BLaER1 treated with 17β-estradiol and CSF1 and Interleukin-3, amounts not matched to agents 10 nM and 100 nM (cell line): Measurements from ENCODE around the gene MTCP1.

Experiments used
- H3K27ac ChIP-seq, 11 experiments: shearing (Covaris generic); formaldehyde crosslinking; 2 replicates each; pipeline ENCODE4 v1.8.1; 2022
- H3K27me3 ChIP-seq, 11 experiments: shearing (Covaris generic); formaldehyde crosslinking; 2 replicates each; pipeline ENCODE4 v1.8.1; 2022
- H3K36me3 ChIP-seq, 11 experiments: shearing (Covaris generic); formaldehyde crosslinking; 2 replicates each; pipeline ENCODE4 v1.8.1; 2022
- H3K4me1 ChIP-seq, 10 experiments: shearing (Covaris generic); formaldehyde crosslinking; 2 replicates each; pipeline ENCODE4 v1.8.1; 2022
- H3K4me2 ChIP-seq, 11 experiments: shearing (Covaris generic); formaldehyde crosslinking; 2 replicates each; pipeline ENCODE4 v1.8.1; 2022
- H3K4me3 ChIP-seq, 10 experiments: shearing (Covaris generic); formaldehyde crosslinking; 2 replicates each; pipeline ENCODE4 v1.8.1; 2022
- H3K9ac ChIP-seq, 11 experiments: shearing (Covaris generic); formaldehyde crosslinking; 2 replicates each; pipeline ENCODE4 v1.8.1; 2022
- H3K9me3 ChIP-seq, 11 experiments: shearing (Covaris generic); formaldehyde crosslinking; replicated peaks in 1 of 11; 2 replicates each; pipeline ENCODE4 v1.8.1; 2022
- H4K20me1 ChIP-seq, 11 experiments: shearing (Covaris generic); formaldehyde crosslinking; 2 replicates each; pipeline ENCODE4 v1.8.1; 2022
- Cebpa-rat ChIP-seq, 11 experiments: shearing (Covaris generic); IDR thresholded peaks; 2 replicates each; pipeline ENCODE4 v1.8.1; 2022

The MTCP1 gene

GRCh38 chrX:155070975-155071693 is at the start of gene MTCP1, which contains the start of the genes BRCC3 and CMC4:
Gene MTCP1 (minus strand): TSS chrX:155071136. CDS start chrX:155066010, 5,126 bp downstream.
Gene BRCC3 (plus strand): TSS chrX:155071508. CDS start chrX:155071528, 20 bp downstream.
Gene CMC4 (minus strand): TSS chrX:155071136. CDS start chrX:155064023, 7,113 bp downstream.
- no peak for TF ChIP-seq Cebpa-rat (IDR thresholded peaks at IDR 0.05)
- peak within 1 kb of the TSS; percentile 82 to 91 (median 87) for H3K9ac ChIP-seq
- H3K4me3 ChIP-seq, result peak within 1 kb of the TSS; percentile 61 to 75 (median 72)
- peaks cover 6 to 26% (median 12%) of the 10 kb centered on the region in 11 experiments; a peak in 17 of 22 replicates for H3K36me3 ChIP-seq
- H3K9me3 ChIP-seq, result peaks cover 0 to 3% (median 0%) of the 10 kb centered on the region in 11 experiments; a peak in 1 of 22 replicates
- H4K20me1 ChIP-seq, result peaks cover 0 to 30% (median 6%) of the 10 kb centered on the region in 11 experiments; a peak in 9 of 22 replicates
- peaks cover 45 to 92% (median 81%) of the 10 kb centered on the region in 11 experiments for H3K27me3 ChIP-seq
- peaks cover 25 to 40% (median 28%) of the 10 kb centered on the region in 10 experiments for H3K4me1 ChIP-seq
- H3K4me2 ChIP-seq, result peak within 1 kb of the TSS; percentile 60 to 82 (median 75)
- peak within 1 kb of the TSS; percentile 73 to 91 (median 87) for H3K27ac ChIP-seq

GRCh38 chrX:155115174-155115819 is 44.4 kb upstream of the MTCP1 start:
- peaks cover 15 to 71% (median 47%) of the 10 kb centered on the region in 11 experiments for H3K36me3 ChIP-seq
- no peak overlapping the region for H3K4me2 ChIP-seq
- no peaks in the 10 kb centered on the region for H3K4me1 ChIP-seq
- no peak overlapping the region for H3K4me3 ChIP-seq
- H3K27ac ChIP-seq, result no peak overlapping the region
- H3K9me3 ChIP-seq, result peaks cover 13 to 25% (median 15%) of the 10 kb centered on the region in 11 experiments; a peak in 21 of 22 replicates
- H3K9ac ChIP-seq, result no peak overlapping the region
- TF ChIP-seq Cebpa-rat (IDR thresholded peaks at IDR 0.05), result no peak
- H4K20me1 ChIP-seq, result no peaks in the 10 kb centered on the region
- peaks cover 31 to 99% (median 78%) of the 10 kb centered on the region in 11 experiments for H3K27me3 ChIP-seq

- H3K9ac ChIP-seq, result no peak overlapping the region
- no peak for TF ChIP-seq Cebpa-rat (IDR thresholded peaks at IDR 0.05)
Observed at GRCh38 chrX:155113097-155113496, 42.2 kb upstream of the MTCP1 start.

GRCh38 chrX:155112171-155112570 is 41.2 kb upstream of the MTCP1 start:
- H4K20me1 ChIP-seq, result no peaks in the 10 kb centered on the region
- TF ChIP-seq Cebpa-rat (IDR thresholded peaks at IDR 0.05), result no peak
- peaks cover 13 to 25% (median 19%) of the 10 kb centered on the region in 11 experiments; a peak in 21 of 22 replicates for H3K9me3 ChIP-seq
- no peak overlapping the region for H3K4me2 ChIP-seq
- peaks cover 25 to 99% (median 78%) of the 10 kb centered on the region in 11 experiments; a peak in 21 of 22 replicates for H3K27me3 ChIP-seq
- H3K4me1 ChIP-seq, result no peaks in the 10 kb centered on the region
- no peak overlapping the region for H3K9ac ChIP-seq
- no peak overlapping the region for H3K4me3 ChIP-seq
- H3K36me3 ChIP-seq, result peaks cover 10 to 70% (median 45%) of the 10 kb centered on the region in 11 experiments; a peak in 21 of 22 replicates
- H3K27ac ChIP-seq, result no peak overlapping the region

More at GRCh38 chrX:155113097-155113496, 42.2 kb upstream of the MTCP1 start:
- Histone ChIP-seq H3K36me3 (peaks cover 4 to 70% (median 39%) of the 10 kb centered on the region in 11 experiments; a peak in 21 of 22 replicates), H4K20me1 (no peaks in the 10 kb centered on the region), H3K27ac (no peak overlapping the region), H3K4me1 (no peaks in the 10 kb centered on the region), H3K9me3 (peaks cover 13 to 25% (median 17%) of the 10 kb centered on the region in 11 experiments; a peak in 21 of 22 replicates), H3K4me3 (no peak overlapping the region), H3K27me3 (peaks cover 28 to 99% (median 76%) of the 10 kb centered on the region in 11 experiments; a peak in 21 of 22 replicates), H3K4me2 (no peak overlapping the region)

GRCh38 chrX:155108427-155108826 is 37.5 kb upstream of the MTCP1 start:
- no peaks in the 10 kb centered on the region for H3K4me1 ChIP-seq
- peaks cover 11 to 21% (median 15%) of the 10 kb centered on the region in 11 experiments; a peak in 21 of 22 replicates for H3K9me3 ChIP-seq
- TF ChIP-seq Cebpa-rat (IDR thresholded peaks at IDR 0.05), result no peak
- H3K27ac ChIP-seq, result no peak overlapping the region
- H3K9ac ChIP-seq, result no peak overlapping the region
- peaks cover 8 to 69% (median 35%) of the 10 kb centered on the region in 11 experiments; a peak in 17 of 22 replicates for H3K36me3 ChIP-seq
- peaks cover 38 to 100% (median 83%) of the 10 kb centered on the region in 11 experiments for H3K27me3 ChIP-seq
- no peak overlapping the region for H3K4me2 ChIP-seq
- no peak overlapping the region for H3K4me3 ChIP-seq
- H4K20me1 ChIP-seq, result no peaks in the 10 kb centered on the region

GRCh38 chrX:155105919-155106318 is 35.0 kb upstream of the MTCP1 start:
- Histone ChIP-seq H3K4me1 (no peaks in the 10 kb centered on the region), H3K36me3 (peaks cover 8 to 57% (median 21%) of the 10 kb centered on the region in 11 experiments; a peak in 19 of 22 replicates), H3K9me3 (peaks cover 0 to 8% (median 0%) of the 10 kb centered on the region in 11 experiments; a peak in 2 of 22 replicates), H3K27ac (no peak overlapping the region), H4K20me1 (no peaks in the 10 kb centered on the region), H3K4me3 (no peak overlapping the region), H3K27me3 (peaks cover 48 to 100% (median 83%) of the 10 kb centered on the region in 11 experiments), H3K4me2 (no peak overlapping the region), H3K9ac (no peak overlapping the region)
- no peak for TF ChIP-seq Cebpa-rat (IDR thresholded peaks at IDR 0.05)

- Histone ChIP-seq H3K27me3 (peaks cover 15 to 82% (median 67%) of the 10 kb centered on the region in 11 experiments), H3K9me3 (peaks cover 0 to 7% (median 0%) of the 10 kb centered on the region in 11 experiments; a peak in 1 of 22 replicates), H3K4me3 (no peak overlapping the region), H4K20me1 (peaks cover 0 to 4% (median 0%) of the 10 kb centered on the region in 11 experiments; a peak in 1 of 22 replicates), H3K4me1 (no peaks in the 10 kb centered on the region), H3K27ac (no peak overlapping the region), H3K9ac (no peak overlapping the region), H3K4me2 (no peak overlapping the region), H3K36me3 (peaks cover 16 to 58% (median 28%) of the 10 kb centered on the region in 11 experiments; a peak in 18 of 22 replicates)
- no peak for TF ChIP-seq Cebpa-rat (IDR thresholded peaks at IDR 0.05)
Observed at GRCh38 chrX:155094468-155095061, 23.6 kb upstream of the MTCP1 start.

GRCh38 chrX:155086961-155087735 is 16.2 kb upstream of the MTCP1 start:
- Histone ChIP-seq H4K20me1 (peaks cover 0 to 4% (median 0%) of the 10 kb centered on the region in 11 experiments; a peak in 4 of 22 replicates), H3K4me1 (peaks cover 0 to 9% (median 0%) of the 10 kb centered on the region in 10 experiments; a peak in 1 of 20 replicates), H3K9ac (no peak overlapping the region), H3K27ac (no peak overlapping the region), H3K9me3 (no peaks in the 10 kb centered on the region), H3K4me3 (no peak overlapping the region), H3K4me2 (no peak overlapping the region), H3K27me3 (peaks cover 27 to 99% (median 88%) of the 10 kb centered on the region in 11 experiments), H3K36me3 (peaks cover 11 to 64% (median 34%) of the 10 kb centered on the region in 11 experiments; a peak in 21 of 22 replicates)
- no peak for TF ChIP-seq Cebpa-rat (IDR thresholded peaks at IDR 0.05)
